Heart right ventricle (tissue), 16 donors: ENCODE data around the gene PPARG. TPM values are rescaled to one million over a fixed set of nuclear protein-coding genes. Genes with fewer than 3 reads are reported as not detected.

ENCODE experiments used
- ATAC-seq, 8 donors: fragments of 200-7000 bp; cut with Tn5 transposase; one replicate each; pipeline ENCODE4 v1.9.1; 2020; ENCODE audit warnings: mild to moderate bottlenecking in 8 of 8, moderate library complexity in 8 of 8, moderate number of reproducible peaks in 1 of 8
- DNase-seq, 2 donors: peaks; one replicate each; pipeline ENCODE4 v3.0.0-alpha.2; 2020
- H3K27ac ChIP-seq, 10 donors: fragments of 200-600 bp; sonication (generic) in 2 of 10; one replicate each; pipeline versions ENCODE4 v1.5.0 to v1.8.0; 2020 to 2022; ENCODE audit warnings: mild to moderate bottlenecking in 3 of 10
- H3K27me3 ChIP-seq, 7 donors: fragments of 200-600 bp; one replicate each; pipeline ENCODE4 v1.8.0; 2021 to 2022; ENCODE audit warnings: mild to moderate bottlenecking in 2 of 7
- H3K36me3 ChIP-seq, 9 donors: fragments of 200-600 bp; sonication (generic) in 1 of 9; one replicate each; pipeline versions ENCODE4 v1.5.0 to v1.8.0; 2020 to 2022; ENCODE audit warnings: mild to moderate bottlenecking in 2 of 9
- H3K4me1 ChIP-seq, 9 donors: fragments of 200-600 bp; sonication (generic) in 1 of 9; one replicate each; pipeline versions ENCODE4 v1.5.0 to v1.8.0; 2020 to 2022; ENCODE audit warnings: mild to moderate bottlenecking in 4 of 9
- H3K4me3 ChIP-seq, 10 donors: fragments of 200-600 bp; sonication (generic) in 2 of 10; one replicate each; pipeline versions ENCODE4 v1.5.0 to v1.8.0; 2020 to 2022; ENCODE audit warnings: mild to moderate bottlenecking in 7 of 10, moderate library complexity in 2 of 10
- H3K9me3 ChIP-seq, 11 donors: fragments of 200-600 bp in 10 of 11; sonication (generic) in 2 of 11; one replicate each; pipeline versions ENCODE4 v1.5.0 to v1.8.0; 2013 to 2022; ENCODE audit warnings: mild to moderate bottlenecking in 2 of 11, control low read depth in 1 of 11, moderate library complexity in 1 of 11
- CTCF ChIP-seq, 9 donors: fragments of 200-600 bp; sonication (generic) in 2 of 9; IDR thresholded peaks; one replicate each; pipeline versions ENCODE4 v1.5.0 to v1.8.0; 2021 to 2022; ENCODE audit warnings: antibody characterized with exemption in 9 of 9, mild to moderate bottlenecking in 5 of 9, moderate library complexity in 1 of 9
- WGBS, 2 donors: extraction: QIAGEN DNeasy Blood & Tissue Kit; methylation state at CpG; one replicate each; pipeline ENCODE4 v1.1.7; 2013; ENCODE audit warnings: inconsistent platforms in 1 of 2; 5-methylcytosine and 5-hydroxymethylcytosine counted together
- intact Hi-C, 10 donors: fragments of 100-400 bp; cut with DNase I; formaldehyde crosslinking; loops; one replicate each; pipeline versions ENCODE4 v1.11.1 to v1.14.2; 2022
- polyA plus RNA-seq, 2 donors: library from polyadenylated mRNA; stranded (reverse); fragments of 200-250 nt; gene quantifications; one replicate each; pipeline ENCODE4 v1.2.3, GENCODE V29; 2013
- total RNA-seq, 10 donors: library from RNA; stranded (reverse); fragmentation: NEBNext Ultra II Directional in 3 of 10; extraction: Animal tissue kit (Norgen Biotek cat#: 25700) in 3 of 10; gene quantifications; one replicate each; pipeline versions ENCODE4 v1.2.1 to v1.2.4, GENCODE V29; 2021 to 2023
- donor health status: Arrhythmogenic right ventricular cardiomyopathy.
- donor health status: ischemic (EF 13 %, LVEDD 7.1; RV severe dilation, severe dysfunction).
- donor health status: healthy with polysubstance abuse.
- donor health status: DM: no; HTN: yes; CAD: no.
- donor health status: DM: no; HTN: no; CAD: no.
- donor health status: ischemic (EF 25% LVEDD 6.9; RV normal size, moderate dysfunction).
- donor health status: ischemic (EF 25% LVEDD 5.7; RV mildly dilated, moderate dysfunction).
- donor health status: healthy.
- donor health status: DM: yes; HTN: yes; CAD: no.
- donor health status: Ischemic cardiomyopathy.
- donor health status: ischemic (EF 35%, LVEDD 5.7; RV mildly dilated, moderate dysfunction).
- donor health status: nonischemic (EF 11% LVEDD 7.7; RV severe dilation, severe dysfunction).
- donor health status: DM: yes; HTN: yes; CAD: no.
- donor health status: PGD.
- donor health status: ischemic (EF 29% LVEDD 5.4; RV normal size, mild dysfunction).
- donor health status: nonischemic (EF 23%, LVEDD 6.1; RV moderate dilation, normal function).

PPARG gene
- total and polyA plus RNA-seq, 12 donors = 10.8 to 31.5 (median 14.6) TPM

DNA sequence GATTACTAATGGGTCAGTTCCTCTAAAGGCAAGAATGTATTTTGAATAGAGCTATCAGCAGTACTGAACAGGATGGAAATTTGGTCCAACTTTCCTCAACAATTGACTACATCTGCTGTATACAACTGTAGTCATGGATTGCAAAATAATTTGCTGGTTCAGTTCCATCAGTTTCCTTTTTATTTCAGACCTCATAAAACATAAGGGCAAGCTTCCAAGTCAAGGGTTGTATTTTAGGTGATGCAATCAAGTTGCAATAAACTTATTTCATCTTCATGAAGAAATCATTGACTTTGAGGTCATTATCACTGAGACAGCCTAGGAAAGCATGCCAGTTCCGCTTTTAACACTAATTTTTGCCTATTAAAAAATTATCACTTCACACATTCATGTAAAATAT lies 105.0 kb downstream of the PPARG start:
- no peaks in the 10 kb centered on the region for H3K27me3 ChIP-seq
- no peak for TF ChIP-seq CTCF (IDR thresholded peaks at IDR 0.05)
- no peak overlapping the region for H3K4me3 ChIP-seq
- 76 to 89% methylated on average over 1 of the region's 1 CpG for whole genome bisulfite sequencing, 2 donors
- ATAC-seq (peak in 2 of 8 donors; percentile 44 to 88), DNase-seq (no peak)
- intact Hi-C loops = no loop called here
- peaks cover 0 to 37% (median 0%) of the 10 kb centered on the region in 9 donors for H3K4me1 ChIP-seq
- H3K36me3 ChIP-seq = peaks cover 0 to 11% (median 0%) of the 10 kb centered on the region in 9 donors
- H3K27ac ChIP-seq = no peak overlapping the region
- no peaks in the 10 kb centered on the region for H3K9me3 ChIP-seq

DNA sequence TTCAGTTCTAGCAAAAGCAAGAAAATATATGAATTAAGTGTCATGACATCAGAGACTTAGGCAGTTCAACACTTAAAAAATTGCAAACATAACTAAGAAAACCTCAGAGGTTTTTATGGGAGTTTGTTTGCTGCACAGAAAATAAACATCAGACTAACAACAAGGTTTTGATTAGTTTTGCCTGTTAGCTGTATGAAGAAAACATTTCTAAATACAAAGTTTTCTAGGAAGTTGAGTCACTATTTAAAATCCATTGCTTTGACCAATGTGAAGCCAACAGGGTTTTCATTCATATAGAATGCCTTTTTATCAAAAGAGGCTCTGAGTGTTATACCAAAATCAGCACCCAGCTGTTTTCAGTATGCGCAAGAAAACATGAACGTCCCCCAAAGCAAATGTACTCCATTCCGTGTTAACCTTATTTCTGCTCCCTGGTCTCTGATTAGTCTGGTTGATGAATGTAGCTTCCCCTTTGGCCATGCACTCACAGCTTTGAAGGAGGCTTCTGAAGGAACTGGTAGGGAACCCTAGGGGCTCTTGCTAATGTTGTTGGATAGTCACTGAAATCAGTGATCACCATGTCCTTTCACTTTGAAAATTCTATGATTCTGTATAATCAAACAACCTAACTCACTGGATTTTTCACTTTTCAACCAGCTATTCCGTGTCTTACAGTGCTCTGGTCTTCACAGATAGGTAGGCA lies 105.8 kb downstream of the PPARG start:
- Histone ChIP-seq H3K27me3 (no peaks in the 10 kb centered on the region), H3K27ac (peak overlapping the region in 1 of 10 donors; percentile 31), H3K4me1 (peaks cover 0 to 43% (median 0%) of the 10 kb centered on the region in 9 donors), H3K4me3 (no peak overlapping the region), H3K9me3 (no peaks in the 10 kb centered on the region), H3K36me3 (peaks cover 0 to 11% (median 0%) of the 10 kb centered on the region in 9 donors)
- no peak for TF ChIP-seq CTCF (IDR thresholded peaks at IDR 0.05)
- DNase-seq (no peak), ATAC-seq (no peak)
- intact Hi-C loops = no loop called here
- 78 to 85% methylated on average over 4 of the region's 4 CpGs for WGBS, 2 donors

- intact Hi-C loops = no loop called here
- no peak for DNase-seq
- Histone ChIP-seq H3K27me3 (no peaks in the 10 kb centered on the region), H3K36me3 (peaks cover 0 to 11% (median 0%) of the 10 kb centered on the region in 9 donors), H3K9me3 (no peaks in the 10 kb centered on the region), H3K4me1 (peaks cover 0 to 50% (median 2%) of the 10 kb centered on the region in 9 donors), H3K4me3 (no peak overlapping the region), H3K27ac (peak overlapping the region in 1 of 10 donors; percentile 31)
- no peak for ATAC-seq
- TF ChIP-seq CTCF (IDR thresholded peaks at IDR 0.05) = no peak
- 83 to 87% methylated on average over 5 of the region's 5 CpGs for WGBS, 2 donors
Measured at GRCh38 chr3:12395349-12396012, 106.6 kb downstream of the PPARG start.

- Histone ChIP-seq H3K36me3 (peaks cover 0 to 11% (median 0%) of the 10 kb centered on the region in 9 donors), H3K27me3 (no peaks in the 10 kb centered on the region), H3K9me3 (no peaks in the 10 kb centered on the region), H3K27ac (no peak overlapping the region), H3K4me3 (no peak overlapping the region), H3K4me1 (peaks cover 0 to 60% (median 5%) of the 10 kb centered on the region in 9 donors)
- 93% methylated on average over 6 of the region's 6 CpGs for WGBS, 2 donors
- TF ChIP-seq CTCF (IDR thresholded peaks at IDR 0.05) = no peak
- ATAC-seq (no peak), DNase-seq (no peak)
- intact Hi-C loops = no loop called here
Measured at GRCh38 chr3:12396471-12396870, 107.6 kb downstream of the PPARG start.
